Hepatocyte (in vitro differentiated cells): ENCODE data around the gene TAPT1. TPM values are rescaled to one million over a fixed set of nuclear protein-coding genes. Genes with fewer than 3 reads are reported as not detected.
"Not testable (repeated sequence)": the region's sequence is repeated elsewhere in the genome, so short reads cannot be mapped to it uniquely, and the experiment has no call there.

Source experiments
- DNase-seq: peaks from one replicate; pipeline ENCODE4 v3.0.0-alpha.2; 2016; ENCODE audit warnings: low spot score
- H2AFZ ChIP-seq: fragments of 200-600 bp; sonication (generic); 2 replicates; pipeline ENCODE4 v1.6.0; 2016; ENCODE audit warnings: antibody characterized with exemption, mild to moderate bottlenecking
- H3K27ac ChIP-seq: fragments of 200-600 bp; sonication (generic); 2 replicates; pipeline ENCODE4 v1.5.1; 2016; ENCODE audit warnings: mild to moderate bottlenecking
- H3K27me3 ChIP-seq: fragments of 200-600 bp; sonication (generic); 2 replicates; pipeline ENCODE4 v1.6.1; 2016
- H3K36me3 ChIP-seq: fragments of 200-600 bp; sonication (generic); replicated peaks from 2 replicates; pipeline ENCODE4 v1.5.1; 2016; ENCODE audit warnings: low read depth; ENCODE audit not compliant: insufficient read depth
- H3K4me1 ChIP-seq: fragments of 200-600 bp; sonication (generic); 2 replicates; pipeline ENCODE4 v1.5.1; 2016; ENCODE audit warnings: mild to moderate bottlenecking, moderate library complexity; ENCODE audit not compliant: insufficient read depth
- H3K4me2 ChIP-seq: fragments of 200-600 bp; sonication (generic); 2 replicates; pipeline ENCODE4 v1.6.0; 2016
- H3K4me3 ChIP-seq: fragments of 200-600 bp; sonication (generic); 2 replicates; pipeline ENCODE4 v1.5.1; 2016; ENCODE audit warnings: mild to moderate bottlenecking
- H3K79me2 ChIP-seq: fragments of 200-600 bp; sonication (generic); 2 replicates; pipeline ENCODE4 v1.6.0; 2017; ENCODE audit warnings: mild to moderate bottlenecking
- H3K9me2 ChIP-seq: fragments of 200-600 bp; sonication (generic); replicated peaks from 2 replicates; pipeline ENCODE4 v1.6.0; 2017; ENCODE audit warnings: mild to moderate bottlenecking; ENCODE audit not compliant: insufficient read depth
- H3K9me3 ChIP-seq: fragments of 200-600 bp; sonication (generic); 2 replicates; pipeline ENCODE4 v1.5.1; 2016; ENCODE audit warnings: low read depth, mild to moderate bottlenecking
- H4K20me1 ChIP-seq: fragments of 200-600 bp; sonication (generic); 2 replicates; pipeline ENCODE4 v1.6.0; 2016; ENCODE audit warnings: mild to moderate bottlenecking; ENCODE audit not compliant: insufficient read depth, poor library complexity, severe bottlenecking
- EZH2 ChIP-seq: fragments of 200-600 bp; sonication (generic); IDR thresholded peaks from 2 replicates; pipeline ENCODE4 v1.6.1; 2016; ENCODE audit warnings: antibody characterized with exemption, mild to moderate bottlenecking, borderline replicate concordance
- EZH2phosphoT487 ChIP-seq: fragments of 200-600 bp; sonication (generic); IDR thresholded peaks from one replicate; pipeline ENCODE4 v1.6.1; 2018; ENCODE audit warnings: antibody characterized with exemption, mild to moderate bottlenecking, low read depth, moderate library complexity; ENCODE audit not compliant: unreplicated experiment, severe bottlenecking
- WGBS: methylation state at CpG from one replicate; pipeline ENCODE4 v1.1.6; 2016; ENCODE audit warnings: low lambda C conversion rate; ENCODE audit errors: missing lambda C conversion rate; 5-methylcytosine and 5-hydroxymethylcytosine counted together
- polyA plus RNA-seq: library from polyadenylated mRNA; unstranded; fragments of >200 nt; fragmentation: Nextera tagmentation; extraction: Ambion mirVana; gene quantifications from 2 replicates; pipeline ENCODE4 v1.2.1, GENCODE V29; 2016
- total RNA-seq: library from RNA; depleted of rRNA; stranded (reverse); fragments of >200 nt; gene quantifications from 2 replicates; pipeline ENCODE4 v1.2.3, GENCODE V29; 2014
- TF ChIP-seq, protein P1 (sequence below): fragments of 200-600 bp; sonication (generic); IDR thresholded peaks from 2 replicates; pipeline ENCODE4 v1.5.1; 2016; ENCODE audit warnings: antibody characterized with exemption, mild to moderate bottlenecking; ENCODE audit not compliant: poor library complexity

The TAPT1 gene, protein sequence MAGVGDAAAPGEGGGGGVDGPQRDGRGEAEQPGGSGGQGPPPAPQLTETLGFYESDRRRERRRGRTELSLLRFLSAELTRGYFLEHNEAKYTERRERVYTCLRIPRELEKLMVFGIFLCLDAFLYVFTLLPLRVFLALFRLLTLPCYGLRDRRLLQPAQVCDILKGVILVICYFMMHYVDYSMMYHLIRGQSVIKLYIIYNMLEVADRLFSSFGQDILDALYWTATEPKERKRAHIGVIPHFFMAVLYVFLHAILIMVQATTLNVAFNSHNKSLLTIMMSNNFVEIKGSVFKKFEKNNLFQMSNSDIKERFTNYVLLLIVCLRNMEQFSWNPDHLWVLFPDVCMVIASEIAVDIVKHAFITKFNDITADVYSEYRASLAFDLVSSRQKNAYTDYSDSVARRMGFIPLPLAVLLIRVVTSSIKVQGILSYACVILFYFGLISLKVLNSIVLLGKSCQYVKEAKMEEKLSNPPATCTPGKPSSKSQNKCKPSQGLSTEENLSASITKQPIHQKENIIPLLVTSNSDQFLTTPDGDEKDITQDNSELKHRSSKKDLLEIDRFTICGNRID
- total RNA-seq (15.9 and 19.3 TPM in 2 replicates), polyA plus RNA-seq (12.9 and 14.5 TPM in 2 replicates)

DNA sequence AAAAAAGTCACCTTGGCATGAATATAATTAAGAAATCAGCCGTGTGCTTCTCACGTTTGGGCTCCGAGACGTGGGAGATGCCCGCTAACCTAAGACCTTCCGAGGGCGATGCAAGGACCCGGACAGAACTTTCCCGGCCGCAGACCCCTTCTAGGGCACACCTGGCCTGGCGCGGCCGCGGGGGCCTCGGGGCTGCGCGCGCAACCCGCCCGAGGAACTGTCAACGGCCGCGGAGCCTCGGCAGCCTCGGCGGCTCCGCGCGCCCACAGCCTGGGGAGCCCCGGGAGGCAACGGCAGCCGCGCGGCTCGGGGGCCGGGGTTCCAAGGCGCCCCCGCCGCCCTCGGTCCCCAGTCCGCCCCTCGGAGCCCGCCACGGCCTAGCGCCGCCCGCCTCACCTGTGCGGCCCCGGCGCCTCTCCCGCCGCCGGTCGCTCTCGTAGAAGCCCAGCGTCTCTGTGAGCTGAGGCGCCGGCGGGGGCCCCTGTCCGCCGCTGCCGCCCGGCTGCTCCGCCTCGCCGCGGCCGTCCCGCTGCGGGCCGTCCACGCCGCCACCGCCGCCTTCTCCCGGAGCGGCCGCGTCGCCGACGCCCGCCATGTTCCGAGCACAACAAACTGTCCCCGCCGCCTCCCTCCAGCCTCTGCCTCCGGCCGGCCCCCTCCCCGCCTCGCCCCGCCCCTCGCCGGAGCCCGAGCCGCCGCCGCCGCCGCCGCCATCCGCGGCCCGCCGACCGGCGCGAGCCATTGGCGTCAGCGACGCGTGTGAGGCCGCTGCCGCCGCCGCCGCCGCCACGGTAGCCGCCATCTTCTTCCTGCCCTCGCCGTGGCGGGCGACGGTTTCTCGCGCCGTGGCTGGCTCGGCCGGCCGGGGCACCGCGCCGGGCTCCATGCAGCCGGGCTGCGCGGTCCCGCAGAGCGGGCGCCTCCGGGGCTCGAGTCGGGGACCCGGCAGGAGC, at the start of gene TAPT1:
Gene TAPT1, minus strand, starts transcription at position 609 of the 953 bp plus-strand sequence. Its CDS starts 14 bp downstream, at position 595.
- H3K27me3 ChIP-seq: no peaks in the 10 kb centered on the region

DNA sequence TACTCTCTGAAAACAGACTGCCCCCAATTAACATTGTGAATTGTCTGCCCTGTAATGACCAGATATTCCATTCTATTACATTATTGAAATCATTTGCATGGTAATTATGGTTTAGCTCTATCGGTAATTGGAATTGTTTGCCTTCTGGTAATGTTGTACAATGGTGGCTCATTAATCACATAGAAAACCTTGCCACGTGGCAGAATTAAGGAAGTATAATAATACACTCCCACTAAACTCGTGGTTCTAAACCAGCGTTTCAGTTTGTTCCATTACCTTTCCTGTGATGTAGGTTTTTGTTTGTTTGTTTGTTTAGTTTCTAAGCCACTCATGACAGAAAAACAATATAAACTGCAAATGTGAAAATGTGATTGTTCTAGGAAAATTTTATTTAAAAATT, 45.1 kb upstream of the TAPT1 start:
- H3K4me3 ChIP-seq: no peak overlapping the region
- WGBS: 84% methylated on average over 4 of the region's 4 CpGs
- H2AFZ ChIP-seq: no peak overlapping the region
- H3K9me2 ChIP-seq: no peaks in the 10 kb centered on the region
- H4K20me1 ChIP-seq: no peaks in the 10 kb centered on the region
- no peak for DNase-seq
- no peaks in the 10 kb centered on the region for H3K79me2 ChIP-seq
- H3K4me2 ChIP-seq: no peak overlapping the region
- no peaks in the 10 kb centered on the region for H3K36me3 ChIP-seq
- no peaks in the 10 kb centered on the region for H3K27me3 ChIP-seq
- H3K9me3 ChIP-seq: peaks cover 6% of the 10 kb centered on the region
- no peaks in the 10 kb centered on the region for H3K4me1 ChIP-seq
- H3K27ac ChIP-seq: no peak overlapping the region
- no peak for TF ChIP-seq EZH2phosphoT487
- TF ChIP-seq, protein P1, sequence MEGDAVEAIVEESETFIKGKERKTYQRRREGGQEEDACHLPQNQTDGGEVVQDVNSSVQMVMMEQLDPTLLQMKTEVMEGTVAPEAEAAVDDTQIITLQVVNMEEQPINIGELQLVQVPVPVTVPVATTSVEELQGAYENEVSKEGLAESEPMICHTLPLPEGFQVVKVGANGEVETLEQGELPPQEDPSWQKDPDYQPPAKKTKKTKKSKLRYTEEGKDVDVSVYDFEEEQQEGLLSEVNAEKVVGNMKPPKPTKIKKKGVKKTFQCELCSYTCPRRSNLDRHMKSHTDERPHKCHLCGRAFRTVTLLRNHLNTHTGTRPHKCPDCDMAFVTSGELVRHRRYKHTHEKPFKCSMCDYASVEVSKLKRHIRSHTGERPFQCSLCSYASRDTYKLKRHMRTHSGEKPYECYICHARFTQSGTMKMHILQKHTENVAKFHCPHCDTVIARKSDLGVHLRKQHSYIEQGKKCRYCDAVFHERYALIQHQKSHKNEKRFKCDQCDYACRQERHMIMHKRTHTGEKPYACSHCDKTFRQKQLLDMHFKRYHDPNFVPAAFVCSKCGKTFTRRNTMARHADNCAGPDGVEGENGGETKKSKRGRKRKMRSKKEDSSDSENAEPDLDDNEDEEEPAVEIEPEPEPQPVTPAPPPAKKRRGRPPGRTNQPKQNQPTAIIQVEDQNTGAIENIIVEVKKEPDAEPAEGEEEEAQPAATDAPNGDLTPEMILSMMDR: no peak
- no peak for TF ChIP-seq EZH2

More for the DNA sequence above, at the start of gene TAPT1:
- Histone ChIP-seq H3K79me2 (peaks cover 58% of the 10 kb centered on the region), H3K4me2 (peak within 1 kb of the TSS; percentile 89), H3K4me1 (peaks cover 27% of the 10 kb centered on the region), H3K27ac (peak within 1 kb of the TSS; percentile 97), H4K20me1 (peaks cover 32% of the 10 kb centered on the region), H3K4me3 (peak within 1 kb of the TSS; percentile 96), H3K9me2 (no peaks in the 10 kb centered on the region), H3K36me3 (no peaks in the 10 kb centered on the region), H3K9me3 (no peaks in the 10 kb centered on the region), H2AFZ (peak within 1 kb of the TSS; percentile 92)
- TF ChIP-seq, protein P1: no peak
- TF ChIP-seq EZH2 (no peak), EZH2phosphoT487 (no peak)
- WGBS: under 1% methylated on average over 89 of the region's 143 CpGs
- DNase-seq: peak; percentile 92

DNA sequence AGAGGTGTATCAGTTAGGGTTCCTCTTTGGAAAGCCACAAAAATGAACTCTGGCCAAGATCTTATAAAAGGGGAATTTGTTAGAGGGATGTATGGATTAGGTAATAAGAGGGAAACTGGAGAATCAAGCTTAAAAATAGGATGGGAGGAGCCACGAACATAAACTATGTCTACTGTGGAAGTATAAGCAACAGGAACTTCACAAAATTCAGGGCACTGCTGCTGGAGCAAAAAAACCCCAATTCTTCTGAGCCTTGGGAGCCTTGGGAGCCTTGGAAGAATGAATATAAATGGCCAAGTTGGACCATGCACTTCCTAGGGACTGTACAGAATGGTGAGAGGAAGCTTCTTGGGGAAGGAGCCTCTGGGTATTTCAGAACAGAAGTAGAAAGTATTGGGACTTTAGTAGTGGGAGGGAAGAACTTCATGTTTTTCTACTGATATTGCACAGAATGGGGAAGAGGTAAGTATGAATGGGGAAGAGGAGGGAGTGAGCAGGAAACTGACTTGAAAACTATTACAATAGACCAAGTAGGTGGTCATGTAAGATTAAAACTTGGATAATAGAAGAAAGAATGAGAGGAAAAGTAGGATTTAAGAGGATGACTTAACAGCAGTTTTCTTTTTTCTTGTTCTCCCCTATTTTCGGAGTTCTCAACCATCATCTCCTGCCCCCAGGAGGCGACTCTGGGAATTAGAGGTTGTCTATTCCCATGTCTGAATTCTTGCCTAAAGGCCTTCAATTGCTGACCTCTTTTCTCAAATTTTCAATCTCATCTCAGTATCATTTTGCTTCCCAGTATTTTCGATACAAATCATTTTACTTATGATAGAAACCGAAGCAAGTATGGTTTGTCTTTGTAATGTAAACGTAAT, 44.4 kb upstream of the TAPT1 start:
- TF ChIP-seq, protein P1: no peak
- TF ChIP-seq EZH2phosphoT487 (no peak), EZH2 (no peak)
- Histone ChIP-seq H3K9me3 (no peaks in the 10 kb centered on the region), H2AFZ (no peak overlapping the region), H3K4me2 (no peak overlapping the region), H4K20me1 (no peaks in the 10 kb centered on the region), H3K27ac (no peak overlapping the region), H3K36me3 (no peaks in the 10 kb centered on the region), H3K4me3 (no peak overlapping the region), H3K9me2 (no peaks in the 10 kb centered on the region), H3K4me1 (no peaks in the 10 kb centered on the region), H3K79me2 (no peaks in the 10 kb centered on the region), H3K27me3 (no peaks in the 10 kb centered on the region)
- no peak for DNase-seq
- 82% methylated on average over 6 of the region's 6 CpGs for WGBS

DNA sequence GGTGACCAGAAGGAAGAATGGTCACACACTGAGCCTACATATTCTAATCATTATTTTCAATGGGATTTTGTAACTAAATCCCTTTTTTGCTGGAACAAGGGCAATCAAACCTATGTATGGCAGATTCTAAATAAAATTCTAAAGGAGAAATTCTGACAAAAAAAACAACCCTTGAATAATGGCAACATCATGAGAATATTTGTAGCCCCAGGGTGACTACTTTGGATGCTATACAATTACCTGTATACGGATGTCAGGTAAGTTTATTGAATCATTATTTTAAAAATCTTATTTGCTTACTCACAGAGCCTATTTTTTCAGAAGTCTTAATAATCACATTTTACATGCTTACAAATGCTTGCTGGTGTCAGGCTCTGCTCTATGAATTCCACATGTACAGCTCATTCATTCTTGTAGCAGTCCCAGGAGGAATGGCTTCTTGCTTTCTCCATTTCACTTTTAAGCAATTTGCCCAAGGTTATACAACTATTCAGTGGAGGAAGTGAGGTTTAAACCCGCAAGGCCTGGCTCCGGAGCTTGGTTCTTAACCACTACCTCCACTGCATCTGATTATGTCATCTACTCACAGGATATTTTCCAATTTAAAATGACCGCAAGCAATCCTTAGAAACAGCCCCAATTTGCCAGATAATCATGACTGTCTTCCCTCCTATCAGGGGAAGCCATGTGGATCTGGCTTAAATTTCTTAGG, 43.6 kb upstream of the TAPT1 start:
- not testable (repeated sequence) for H3K9me2 ChIP-seq, H3K27ac ChIP-seq, H3K4me1 ChIP-seq, H3K4me2 ChIP-seq, H3K36me3 ChIP-seq, H3K27me3 ChIP-seq, H3K4me3 ChIP-seq, DNase-seq, H3K79me2 ChIP-seq, H4K20me1 ChIP-seq, H2AFZ ChIP-seq, H3K9me3 ChIP-seq
- 85% methylated on average over 4 of the region's 4 CpGs for WGBS
